Measurements from ENCODE around the gene KDM1B. TPM values are rescaled to one million over a fixed set of nuclear protein-coding genes. Genes with fewer than 3 reads are reported as not detected.

KDM1B gene
- total and polyA plus RNA-seq, 2 of the 8 experiments (the other 6 are each of a cell fraction or from before 2014, with no cell fraction given): 3.7 to 7.5 TPM

DNA sequence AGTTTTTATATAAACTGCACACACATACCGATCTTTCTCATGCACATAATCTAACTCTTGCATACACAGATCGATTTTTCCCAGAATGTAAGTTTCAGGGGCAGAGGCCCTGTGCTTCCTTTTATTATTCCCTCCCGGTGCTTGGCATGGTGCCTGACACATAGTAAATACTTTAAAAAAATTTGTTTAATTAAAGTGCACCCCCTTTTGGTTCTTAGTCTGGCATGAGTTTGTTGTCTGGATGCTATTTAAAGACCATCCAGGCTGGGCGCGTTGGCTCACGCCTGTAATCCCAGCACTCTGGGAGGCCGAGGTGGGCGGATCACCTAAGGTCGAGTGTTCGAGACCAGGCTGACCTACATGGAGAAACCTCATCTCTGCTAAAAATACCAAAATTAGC is 114.5 kb downstream of the KDM1B start:
- H2BK120ac ChIP-seq (replicated peaks; ENCODE audit: low read depth, low read length): no peak overlapping the region
- no peak overlapping the region for H2BK5ac ChIP-seq (ENCODE audit: low read depth, low read length)
- peaks cover 2% of the 10 kb centered on the region; the same call in 1 of the 2 replicates for H3K23me2 ChIP-seq (ENCODE audit: low read depth, low read length)
- no peak overlapping the region for H3K56ac ChIP-seq (replicated peaks; ENCODE audit: insufficient read length, low read depth, low read length)
- DNase-seq (ENCODE audit: low read depth in 1 of 2, low spot score in 2 of 2): no peak
- H3K36me3 ChIP-seq (ENCODE audit: control insufficient read depth in 2 of 4, insufficient read depth in 4 of 4, low read length in 3 of 4): no peaks in the 10 kb centered on the region
- H3K27ac ChIP-seq (ENCODE audit: low read depth, low read length): no peak overlapping the region
- no peak overlapping the region for H3K23ac ChIP-seq (ENCODE audit: insufficient read length)
- no peak overlapping the region for H3K9ac ChIP-seq (replicated peaks in 1 of 4; ENCODE audit: extremely low read depth in 1 of 4, low read depth in 3 of 4, low read length in 3 of 4)
- no peak overlapping the region for H2AK5ac ChIP-seq (ENCODE audit: low read depth, low read length)
- CTCF ChIA-PET (ENCODE audit: partially characterized antibody): no interaction called here
- no peak overlapping the region for H4K91ac ChIP-seq (replicated peaks; ENCODE audit: insufficient read length, low read length)
- H2BK15ac ChIP-seq (ENCODE audit: low read length): no peak overlapping the region
- no peak overlapping the region for H2AFZ ChIP-seq (ENCODE audit: low read length)
- peaks cover 0 to 10% (median 2%) of the 10 kb centered on the region in 4 experiments; a peak in 4 of 7 replicates for H3K4me1 ChIP-seq (replicated peaks in 1 of 4; ENCODE audit: control insufficient read depth in 3 of 4, insufficient read depth in 4 of 4, low read length in 3 of 4)
- POLR2A ChIA-PET (ENCODE audit: partially characterized antibody): no interaction called here
- H2BK20ac ChIP-seq (ENCODE audit: low read length): no peak overlapping the region
- no peak overlapping the region for H3K14ac ChIP-seq (ENCODE audit: insufficient read length)
- no peak overlapping the region for H2BK12ac ChIP-seq (ENCODE audit: low read depth, low read length)
- no peaks in the 10 kb centered on the region for H3K79me1 ChIP-seq (ENCODE audit: low read depth, low read length)
- H3K27me3 ChIP-seq (replicated peaks in 1 of 4; ENCODE audit: control insufficient read depth in 3 of 4, extremely low read depth in 1 of 4, insufficient read depth in 3 of 4, low read length in 3 of 4): no peaks in the 10 kb centered on the region; a peak in 2 of 7 replicates
- H4K5ac ChIP-seq (ENCODE audit: insufficient read length, low read depth, low read length): no peak overlapping the region
- no peak for FAIRE-seq
- no peak overlapping the region for H3K4me3 ChIP-seq (ENCODE audit: extremely low read depth in 1 of 4, insufficient read depth in 2 of 4, low read depth in 3 of 4, low read length in 4 of 4)
- H4K8ac ChIP-seq (ENCODE audit: extremely low read depth, insufficient read depth, low read length): no peak overlapping the region
- no peaks in the 10 kb centered on the region for H3K79me2 ChIP-seq (ENCODE audit: control insufficient read depth in 1 of 2, insufficient read depth in 2 of 2, low read length in 2 of 2)
- no peaks in the 10 kb centered on the region for H4K20me1 ChIP-seq (replicated peaks in 1 of 2; ENCODE audit: control insufficient read depth in 1 of 2, insufficient read depth in 2 of 2, low read length in 2 of 2)
- H3K9me3 ChIP-seq (ENCODE audit: insufficient read depth in 2 of 2, low read depth in 1 of 2, low read length in 1 of 2): no peaks in the 10 kb centered on the region
- no peak overlapping the region for H3K18ac ChIP-seq (ENCODE audit: extremely low read depth, low read length)
- 91% methylated on average over 10 of the region's 10 CpGs; no CpG with 5 or more reads in 1 of the 2 experiments for WGBS, 2 experiments (ENCODE audit: extremely low coverage in 1 of 2, insufficient coverage in 1 of 2, insufficient read length in 1 of 2, insufficient replicate concordance in 2 of 2, low coverage in 1 of 2, low lambda C conversion rate in 2 of 2, missing lambda C conversion rate in 1 of 2)
- H3K4me2 ChIP-seq (ENCODE audit: insufficient read depth in 1 of 2, low read depth in 2 of 2, low read length in 2 of 2): no peak overlapping the region
- H3K4ac ChIP-seq (replicated peaks; ENCODE audit: insufficient read length, low read depth, low read length): no peak overlapping the region
- TF ChIP-seq JUN (IDR thresholded peaks at IDR 0.05; ENCODE audit: low read depth, low read length): no peak
- TF ChIP-seq TEAD4 (IDR thresholded peaks at IDR 0.05; ENCODE audit: low read depth, low read length): no peak
- TF ChIP-seq RFX5 (IDR thresholded peaks at IDR 0.05; ENCODE audit: borderline replicate concordance, low read depth, low read length): no peak
- no peak for TF ChIP-seq JUND (IDR thresholded peaks at IDR 0.05; ENCODE audit: low read length)
- no peak for TF ChIP-seq HDAC6 (IDR thresholded peaks at IDR 0.05; ENCODE audit: low read depth, low read length)
- TF ChIP-seq RNF2 (IDR thresholded peaks at IDR 0.05; ENCODE audit: borderline replicate concordance, low read depth, low read length, missing control alignments, poor library complexity, severe bottlenecking): no peak
- no peak for TF ChIP-seq EZH2 (IDR thresholded peaks at IDR 0.05; ENCODE audit: low read depth, low read length, severe bottlenecking)
- TF ChIP-seq YY1 (IDR thresholded peaks at IDR 0.05; ENCODE audit: low read depth, low read length): no peak
- TF ChIP-seq, protein P1, sequence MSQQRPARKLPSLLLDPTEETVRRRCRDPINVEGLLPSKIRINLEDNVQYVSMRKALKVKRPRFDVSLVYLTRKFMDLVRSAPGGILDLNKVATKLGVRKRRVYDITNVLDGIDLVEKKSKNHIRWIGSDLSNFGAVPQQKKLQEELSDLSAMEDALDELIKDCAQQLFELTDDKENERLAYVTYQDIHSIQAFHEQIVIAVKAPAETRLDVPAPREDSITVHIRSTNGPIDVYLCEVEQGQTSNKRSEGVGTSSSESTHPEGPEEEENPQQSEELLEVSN (IDR thresholded peaks at IDR 0.05): no peak
- no peak for TF ChIP-seq NANOG (IDR thresholded peaks at IDR 0.05; ENCODE audit: insufficient read depth, low read depth, low read length, poor library complexity, severe bottlenecking)
- no peak for TF ChIP-seq BRCA1 (IDR thresholded peaks at IDR 0.05; ENCODE audit: low read depth, low read length)
- TF ChIP-seq USF2 (IDR thresholded peaks at IDR 0.05; ENCODE audit: low read length): no peak
